Lower lobe of right lung (tissue), 2 donors: Measurements from ENCODE around the gene PODXL2. TPM values are rescaled to one million over a fixed set of nuclear protein-coding genes. Genes with fewer than 3 reads are reported as not detected.

Experiments used
- ATAC-seq, 2 donors: fragments of 200-7000 bp; cut with Tn5 transposase; one replicate each; pipeline ENCODE4 v1.9.1; 2020 to 2022; ENCODE audit warnings: mild to moderate bottlenecking in 2 of 2, moderate library complexity in 2 of 2
- DNase-seq: peaks from one replicate; pipeline ENCODE4 v3.0.0-alpha.2; 2020
- H3K27ac ChIP-seq: fragments of 200-600 bp; one replicate; pipeline ENCODE4 v1.8.0; 2022
- H3K27me3 ChIP-seq: fragments of 200-600 bp; one replicate; pipeline ENCODE4 v1.8.0; 2022; ENCODE audit warnings: low read depth
- H3K36me3 ChIP-seq: fragments of 200-600 bp; one replicate; pipeline ENCODE4 v1.8.0; 2022; ENCODE audit warnings: mild to moderate bottlenecking
- H3K4me1 ChIP-seq: fragments of 200-600 bp; one replicate; pipeline ENCODE4 v1.8.0; 2022
- H3K4me3 ChIP-seq: fragments of 200-600 bp; one replicate; pipeline ENCODE4 v1.8.0; 2022; ENCODE audit warnings: mild to moderate bottlenecking
- H3K9me3 ChIP-seq: fragments of 200-600 bp; one replicate; pipeline ENCODE4 v1.8.0; 2022
- CTCF ChIP-seq: fragments of 200-600 bp; IDR thresholded peaks from one replicate; pipeline ENCODE4 v1.8.0; 2022; ENCODE audit warnings: antibody characterized with exemption, mild to moderate bottlenecking
- intact Hi-C: fragments of 100-400 bp; cut with DNase I; formaldehyde crosslinking; loops from one replicate; pipeline ENCODE4 v1.11.0; 2022
- total RNA-seq: library from RNA; stranded (reverse); fragmentation: NEBNext Ultra II Directional; extraction: Animal tissue kit (Norgen Biotek cat#: 25700); gene quantifications from one replicate; pipeline ENCODE4 v1.2.1, GENCODE V29; 2021
- donor health status: DM: no; HTN: yes; CAD: no; lungs with severe emphysema.

PODXL2 gene
- total RNA-seq, 1 donor from 2014 or later: 2.2 TPM

GRCh38 chr3:127668906-127669305 is 39.9 kb downstream of the PODXL2 start:
- DNase-seq (no peak), ATAC-seq (no peak)
- H3K36me3 ChIP-seq: no peaks in the 10 kb centered on the region
- no peaks in the 10 kb centered on the region for H3K9me3 ChIP-seq
- H3K27me3 ChIP-seq: no peaks in the 10 kb centered on the region
- no peak overlapping the region for H3K4me3 ChIP-seq
- TF ChIP-seq CTCF: no peak
- intact Hi-C loops: no loop called here
- no peak overlapping the region for H3K27ac ChIP-seq
- H3K4me1 ChIP-seq: peaks cover 14% of the 10 kb centered on the region

- ATAC-seq: no peak
- Histone ChIP-seq H3K36me3 (no peaks in the 10 kb centered on the region), H3K4me3 (no peak overlapping the region), H3K27me3 (no peaks in the 10 kb centered on the region), H3K27ac (no peak overlapping the region), H3K9me3 (no peaks in the 10 kb centered on the region), H3K4me1 (peaks cover 21% of the 10 kb centered on the region)
- no peak for TF ChIP-seq CTCF
- no peak for DNase-seq
- intact Hi-C loops: no loop called here
Measured at GRCh38 chr3:127669541-127670228, 40.7 kb downstream of the PODXL2 start.

- H3K27ac ChIP-seq: no peak overlapping the region
- no peak for TF ChIP-seq CTCF
- no peaks in the 10 kb centered on the region for H3K27me3 ChIP-seq
- H3K4me1 ChIP-seq: peaks cover 21% of the 10 kb centered on the region
- intact Hi-C loops: no loop called here
- no peak for DNase-seq
- H3K4me3 ChIP-seq: no peak overlapping the region
- ATAC-seq: no peak
- H3K36me3 ChIP-seq: no peaks in the 10 kb centered on the region
- no peaks in the 10 kb centered on the region for H3K9me3 ChIP-seq
Measured at GRCh38 chr3:127670229-127670559, 41.2 kb downstream of the PODXL2 start.

GRCh38 chr3:127670761-127671522 is 42.0 kb downstream of the PODXL2 start:
- no peak for TF ChIP-seq CTCF
- peaks cover 4% of the 10 kb centered on the region for H3K36me3 ChIP-seq
- H3K4me3 ChIP-seq: no peak overlapping the region
- H3K9me3 ChIP-seq: no peaks in the 10 kb centered on the region
- DNase-seq (no peak), ATAC-seq (no peak)
- peaks cover 21% of the 10 kb centered on the region for H3K4me1 ChIP-seq
- H3K27me3 ChIP-seq: no peaks in the 10 kb centered on the region
- intact Hi-C loops: no loop called here
- H3K27ac ChIP-seq: no peak overlapping the region

GRCh38 chr3:127671523-127672428 is 42.8 kb downstream of the PODXL2 start:
- intact Hi-C loops: no loop called here

More at GRCh38 chr3:127671523-127672428, 42.8 kb downstream of the PODXL2 start:
- Histone ChIP-seq H3K27me3 (no peaks in the 10 kb centered on the region), H3K36me3 (peaks cover 12% of the 10 kb centered on the region), H3K9me3 (no peaks in the 10 kb centered on the region), H3K4me3 (peak overlapping the region; percentile 98), H3K4me1 (peaks cover 21% of the 10 kb centered on the region), H3K27ac (peak overlapping the region; percentile 95)
- no peak for DNase-seq
- peak; percentile 15 to 54 for ATAC-seq
- TF ChIP-seq CTCF: no peak
